Neural progenitor cell (in vitro differentiated cells): Measurements from ENCODE around the gene HPGD.

ENCODE experiments used
- CTCF ChIP-seq: fragments of 200-600 bp; sonication (generic); IDR thresholded peaks from 2 replicates; pipeline ENCODE4 v1.5.1; 2017; ENCODE audit warnings: antibody characterized with exemption, mild to moderate bottlenecking
- EZH2 ChIP-seq: fragments of 200-600 bp; sonication (generic); IDR thresholded peaks from 2 replicates; pipeline ENCODE4 v1.6.1; 2017; ENCODE audit warnings: antibody characterized with exemption, mild to moderate bottlenecking, moderate library complexity
- EZH2phosphoT487 ChIP-seq: fragments of 200-600 bp; sonication (generic); IDR thresholded peaks from 2 replicates; pipeline ENCODE4 v1.6.1; 2017; ENCODE audit warnings: antibody characterized with exemption

DNA sequence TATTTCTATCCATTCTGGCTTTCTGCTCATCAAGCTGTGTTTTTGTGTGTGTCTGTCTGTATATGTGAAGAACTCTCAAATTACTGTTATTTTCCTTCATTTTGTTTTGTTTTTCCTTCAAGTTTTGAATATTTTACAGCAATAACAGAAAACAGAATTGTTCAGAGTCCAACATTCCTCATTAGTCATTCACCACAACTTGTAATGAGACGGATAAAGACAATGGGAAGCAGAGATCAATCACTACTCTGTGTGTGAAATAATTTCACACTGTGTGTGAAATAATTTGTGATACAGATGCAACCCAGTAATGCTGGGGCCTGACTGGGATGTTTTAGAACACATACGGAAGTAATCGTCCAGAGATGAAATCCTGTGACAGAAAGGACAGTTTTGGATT lies 55.2 kb downstream of the HPGD start:
- no peak for TF ChIP-seq CTCF
- TF ChIP-seq EZH2phosphoT487: no peak
- TF ChIP-seq EZH2: no peak
